ENCODE measurements around the gene NPRL2. TPM values are rescaled to one million over a fixed set of nuclear protein-coding genes. Genes with fewer than 3 reads are reported as not detected.

The NPRL2 gene
- total and polyA plus RNA-seq, 5 experiments from 2014 or later, result 36.2 to 63.8 (median 45.3) TPM

- H3K4me3 Mint-ChIP-seq, result peak overlapping the region; percentile 10 to 77 (median 48)
- no peak for ATAC-seq
- no peak for DNase-seq
- H3K27ac Mint-ChIP-seq, result peak overlapping the region; percentile 75 to 97 (median 93)
- no peaks in the 10 kb centered on the region for H3K27me3 Mint-ChIP-seq
- H3K4me1 Mint-ChIP-seq, result peaks cover 27 to 58% (median 51%) of the 10 kb centered on the region in 4 donors
- no peaks in the 10 kb centered on the region for H3K9me3 Mint-ChIP-seq
- POLR2A ChIA-PET, result interaction anchor here (1.1 to 1.3 kb wide), 3 partner anchors 11 to 14 kb away, joined by 3 to 4 read pairs (median 3); no protein-coding TSS in a partner anchor
- H3K36me3 Mint-ChIP-seq, result peaks cover 0 to 38% (median 0%) of the 10 kb centered on the region in 3 donors
These were observed 16.7 kb downstream of the NPRL2 start for GRCh38 chr3:50333744-50334328.

- Mint-ChIP-seq H3K4me3 (no peak overlapping the region), H3K27me3 (no peaks in the 10 kb centered on the region), H3K9me3 (no peaks in the 10 kb centered on the region), H3K27ac (peak overlapping the region in 4 of 10 donors; percentile 11 to 72 (median 26)), H3K36me3 (peaks cover 0 to 39% (median 0%) of the 10 kb centered on the region in 3 donors), H3K4me1 (peaks cover 16 to 58% (median 48%) of the 10 kb centered on the region in 4 donors)
- ATAC-seq, result no peak
- POLR2A ChIA-PET, result interaction anchor here (0.6 to 2.6 kb wide), 5 partner anchors 9 to 39 kb away, joined by 3 to 14 read pairs (median 4); partner anchors contain the start of genes CYB561D2, IFRD2, NPRL2 and RASSF1
- DNase-seq, result no peak
These were observed 19.1 kb downstream of the NPRL2 start for GRCh38 chr3:50331364-50331907.

GRCh38 chr3:50330330-50330729 lies 20.2 kb downstream of the NPRL2 start:
- POLR2A ChIA-PET, result interaction anchor here (0.5 to 2.5 kb wide), 2 partner anchors 11 to 104 kb away, joined by 4 to 14 read pairs; partner anchors contain the start of gene RASSF1
- peak overlapping the region in 1 of 10 donors; percentile 14 for H3K4me3 Mint-ChIP-seq
- DNase-seq (no peak), ATAC-seq (no peak)
- H3K36me3 Mint-ChIP-seq, result peaks cover 0 to 39% (median 0%) of the 10 kb centered on the region in 3 donors
- peaks cover 13 to 52% (median 42%) of the 10 kb centered on the region in 4 donors for H3K4me1 Mint-ChIP-seq
- H3K27ac Mint-ChIP-seq, result peak overlapping the region in 3 of 10 donors; percentile 32 to 84 (median 49)
- no peaks in the 10 kb centered on the region for H3K27me3 Mint-ChIP-seq
- H3K9me3 Mint-ChIP-seq, result no peaks in the 10 kb centered on the region

- Mint-ChIP-seq H3K27ac (peak within 1 kb of the TSS; percentile 85 to 97 (median 95)), H3K36me3 (peaks cover 0 to 32% (median 0%) of the 10 kb centered on the region in 3 donors), H3K4me1 (peaks cover 6 to 38% (median 34%) of the 10 kb centered on the region in 4 donors)
These were observed 22.5 kb downstream of the NPRL2 start, which contains the start of gene TUSC2 for GRCh38 chr3:50327943-50328691. Gene TUSC2 (minus strand): TSS chr3:50328223. CDS start chr3:50328099, 124 bp downstream.

DNA sequence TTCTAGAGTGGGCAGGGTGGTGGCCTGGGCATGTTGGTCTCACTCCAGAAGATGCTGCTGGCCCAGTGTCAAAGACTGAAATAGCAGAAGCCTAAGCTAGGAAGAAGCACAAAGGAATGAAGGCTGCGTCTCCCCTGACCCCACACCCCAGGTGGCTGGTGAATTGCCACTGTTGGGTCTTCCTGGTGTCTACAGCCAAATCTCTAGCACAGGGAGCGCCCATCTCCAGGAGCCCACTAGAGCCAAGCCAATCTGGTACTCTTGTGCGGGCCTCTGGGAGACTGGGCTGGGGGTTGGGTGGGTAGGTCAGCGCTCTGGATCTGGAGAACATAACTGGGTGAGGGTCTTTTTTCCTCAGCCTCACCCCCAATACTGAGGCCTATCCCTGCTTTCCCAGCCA lies 23.4 kb downstream of the NPRL2 start:
- Mint-ChIP-seq H3K4me1 (peaks cover 6 to 40% (median 33%) of the 10 kb centered on the region in 4 donors), H3K36me3 (peaks cover 0 to 31% (median 0%) of the 10 kb centered on the region in 3 donors), H3K27ac (peak overlapping the region in 9 of 10 donors; percentile 31 to 96 (median 89)), H3K27me3 (no peaks in the 10 kb centered on the region), H3K4me3 (peak overlapping the region; percentile 69 to 97 (median 86)), H3K9me3 (no peaks in the 10 kb centered on the region)
- POLR2A ChIA-PET, result interaction anchor here (0.9 to 2.8 kb wide), 10 partner anchors 9 to 240 kb away, joined by 3 to 48 read pairs (median 11); partner anchors contain the start of genes C3orf18, CYB561D2, HYAL3 and IFRD2
- no peak for DNase-seq
- no peak for ATAC-seq

More at GRCh38 chr3:50327943-50328691, 22.5 kb downstream of the NPRL2 start, which contains the start of gene TUSC2:
- H3K9me3 Mint-ChIP-seq, result no peaks in the 10 kb centered on the region
- POLR2A ChIA-PET, result interaction anchor here (0.9 to 2.8 kb wide), 11 partner anchors 10 to 239 kb away, joined by 3 to 48 read pairs (median 9); partner anchors contain the start of genes C3orf18, CYB561D2, HYAL3 and IFRD2
- DNase-seq (peak; percentile 89 to 97 (median 92)), ATAC-seq (peak; percentile 93 to 96)
- H3K27me3 Mint-ChIP-seq, result no peaks in the 10 kb centered on the region
- peak within 1 kb of the TSS; percentile 84 to 97 (median 94) for H3K4me3 Mint-ChIP-seq

DNA sequence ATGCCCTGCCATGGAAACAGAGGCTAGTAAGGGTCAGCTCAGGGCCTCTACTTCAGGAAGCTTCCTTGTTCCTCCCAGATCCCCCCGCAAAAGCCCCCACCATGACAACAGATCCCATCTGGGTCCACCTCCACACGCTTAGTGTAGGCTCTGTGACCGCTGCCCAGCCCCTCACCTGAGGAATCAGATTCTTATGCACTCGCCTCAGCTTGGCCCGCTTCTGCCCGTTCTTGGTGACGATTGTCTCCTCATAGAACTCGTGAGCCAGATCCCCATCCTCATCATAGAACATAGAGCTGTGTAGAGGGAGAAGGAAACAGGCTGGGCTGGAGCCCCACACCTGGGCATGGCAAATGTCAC lies 24.4 kb downstream of the NPRL2 start:
- DNase-seq, result no peak
- Mint-ChIP-seq H3K36me3 (peaks cover 0 to 23% (median 0%) of the 10 kb centered on the region in 3 donors), H3K27ac (peak overlapping the region in 5 of 10 donors; percentile 19 to 66 (median 43)), H3K4me1 (peaks cover 6 to 44% (median 32%) of the 10 kb centered on the region in 4 donors), H3K9me3 (no peaks in the 10 kb centered on the region), H3K27me3 (no peaks in the 10 kb centered on the region), H3K4me3 (peak overlapping the region in 9 of 10 donors; percentile 4 to 97 (median 67))
- POLR2A ChIA-PET, result interaction anchor here (0.6 to 2.8 kb wide), 4 partner anchors 10 to 38 kb away, joined by 3 to 15 read pairs (median 7); partner anchors contain the start of gene RASSF1
- ATAC-seq, result no peak

- Mint-ChIP-seq H3K27ac (peak overlapping the region in 2 of 10 donors; percentile 43 to 52), H3K4me3 (peak overlapping the region in 5 of 10 donors; percentile 4 to 74 (median 31))
- POLR2A ChIA-PET, result interaction anchor here (0.6 to 0.8 kb wide), 2 partner anchors 10 to 12 kb away, joined by 3 to 5 read pairs; no protein-coding TSS in a partner anchor
These were observed 24.9 kb downstream of the NPRL2 start for GRCh38 chr3:50325497-50326181.

DNA sequence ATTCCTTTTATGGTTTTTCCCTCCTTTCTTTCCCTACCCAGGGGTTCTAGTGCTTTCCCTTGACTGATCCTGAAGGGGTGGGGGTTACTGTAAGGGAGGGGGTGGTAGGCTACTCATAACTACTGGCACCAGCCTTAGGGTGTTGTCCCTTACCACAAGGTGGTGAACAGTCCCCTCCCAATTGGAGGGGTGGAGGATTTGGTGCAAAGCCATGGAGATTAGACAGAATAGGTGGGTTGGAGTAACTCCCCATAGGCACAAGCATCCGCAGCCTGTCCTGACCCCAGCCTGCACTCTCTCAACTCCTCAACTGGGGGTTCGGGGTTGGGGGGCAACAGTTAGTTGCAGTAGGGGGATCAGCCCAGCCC lies 25.5 kb downstream of the NPRL2 start:
- ATAC-seq, result no peak
- Mint-ChIP-seq H3K4me1 (peaks cover 9 to 49% (median 40%) of the 10 kb centered on the region in 4 donors), H3K4me3 (peak overlapping the region in 2 of 10 donors; percentile 20 to 25), H3K27ac (peak overlapping the region in 6 of 10 donors; percentile 46 to 85 (median 75)), H3K36me3 (peaks cover 0 to 12% (median 0%) of the 10 kb centered on the region in 3 donors), H3K9me3 (no peaks in the 10 kb centered on the region), H3K27me3 (no peaks in the 10 kb centered on the region)
- no peak for DNase-seq
- POLR2A ChIA-PET, result interaction anchor here (1.0 to 1.3 kb wide), 2 partner anchors 10 to 26 kb away, joined by 3 to 5 read pairs; partner anchors contain the start of genes HYAL3 and NAA80

More at GRCh38 chr3:50325497-50326181, 24.9 kb downstream of the NPRL2 start:
- no peaks in the 10 kb centered on the region for H3K9me3 Mint-ChIP-seq
- DNase-seq (no peak), ATAC-seq (no peak)
- H3K36me3 Mint-ChIP-seq, result peaks cover 0 to 18% (median 0%) of the 10 kb centered on the region in 3 donors
- H3K27me3 Mint-ChIP-seq, result no peaks in the 10 kb centered on the region
- peaks cover 7 to 44% (median 34%) of the 10 kb centered on the region in 4 donors for H3K4me1 Mint-ChIP-seq

GRCh38 chr3:50324351-50325112 lies 26.0 kb downstream of the NPRL2 start:
- peak; percentile 20 to 24 for ATAC-seq

GRCh38 chr3:50323614-50324199 lies 26.9 kb downstream of the NPRL2 start:
- peaks cover 13 to 59% (median 50%) of the 10 kb centered on the region in 4 donors for H3K4me1 Mint-ChIP-seq
- peak overlapping the region in 7 of 10 donors; percentile 25 to 79 (median 44) for H3K27ac Mint-ChIP-seq
- H3K27me3 Mint-ChIP-seq, result no peaks in the 10 kb centered on the region

More at GRCh38 chr3:50324351-50325112, 26.0 kb downstream of the NPRL2 start:
- peaks cover 0 to 8% (median 0%) of the 10 kb centered on the region in 3 donors for H3K36me3 Mint-ChIP-seq
- POLR2A ChIA-PET, result interaction anchor here (1.0 to 5.7 kb wide), 6 partner anchors 10 to 130 kb away, joined by 3 to 53 read pairs (median 4); partner anchors contain the start of genes HYAL3, IFRD2, NAA80 and RASSF1
- H3K27ac Mint-ChIP-seq, result peak overlapping the region in 8 of 10 donors; percentile 31 to 85 (median 80)
- H3K27me3 Mint-ChIP-seq, result no peaks in the 10 kb centered on the region
- H3K9me3 Mint-ChIP-seq, result no peaks in the 10 kb centered on the region
- peak overlapping the region in 4 of 10 donors; percentile 12 to 65 (median 24) for H3K4me3 Mint-ChIP-seq
- peak in 8 of 10 donors; percentile 39 to 76 (median 51) for DNase-seq
- peaks cover 10 to 55% (median 44%) of the 10 kb centered on the region in 4 donors for H3K4me1 Mint-ChIP-seq

More at GRCh38 chr3:50323614-50324199, 26.9 kb downstream of the NPRL2 start:
- H3K36me3 Mint-ChIP-seq, result peaks cover 0 to 6% (median 0%) of the 10 kb centered on the region in 3 donors
- peak overlapping the region in 1 of 10 donors; percentile 29 for H3K4me3 Mint-ChIP-seq
- DNase-seq, result no peak
- POLR2A ChIA-PET, result interaction anchor here (1.0 to 5.7 kb wide), 8 partner anchors 11 to 129 kb away, joined by 3 to 53 read pairs (median 4); partner anchors contain the start of genes HYAL3, IFRD2, NAA80 and RASSF1
- ATAC-seq, result no peak
- no peaks in the 10 kb centered on the region for H3K9me3 Mint-ChIP-seq

Measured in naive thymus-derived CD8-positive, alpha-beta T cell (primary cell).